OCI-M1 (cell line): ENCODE data around the gene SLC16A3.
"Not testable (repeated sequence)": the region's sequence is repeated elsewhere in the genome, so short reads cannot be mapped to it uniquely, and the experiment has no call there.

Experiments
- DNase-seq: peaks from one replicate; lab custom pipeline; 2025; lab: John Stamatoyannopoulos, UW

Gene SLC16A3

DNA sequence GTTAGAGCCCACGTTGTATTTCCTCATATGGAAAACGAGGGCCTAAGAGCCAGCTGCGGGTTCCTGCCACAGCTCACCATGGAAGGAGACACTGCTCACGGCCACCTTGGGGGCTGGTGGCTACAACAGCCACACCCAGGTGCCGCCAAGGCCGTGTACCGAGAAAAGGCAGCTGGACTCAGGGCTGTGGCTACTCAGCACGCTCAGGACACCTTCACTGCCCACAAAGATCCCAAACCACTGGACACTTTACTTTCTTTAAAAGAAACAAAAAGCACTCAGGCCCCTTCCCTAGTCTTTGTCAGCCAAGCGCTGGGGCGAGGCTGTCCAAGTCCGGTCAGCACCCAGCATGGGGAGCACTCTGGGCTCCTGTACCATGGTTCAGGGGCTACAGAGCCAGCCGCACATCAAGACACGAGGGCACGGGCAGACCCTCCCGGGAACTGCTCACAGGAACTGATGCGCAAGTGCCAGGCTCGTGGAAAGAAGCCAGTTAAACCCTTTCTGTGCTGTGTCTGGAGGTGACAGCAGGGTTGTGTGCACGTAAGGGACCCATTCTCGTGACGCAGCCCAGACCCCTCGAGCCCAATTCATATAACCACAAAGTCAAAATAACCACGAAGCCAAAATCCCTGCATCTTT is 18.5 kb downstream of the SLC16A3 start:
- no peak for DNase-seq

- no peak for DNase-seq
Observed at GRCh38 chr17:82247856-82248671, 19.2 kb downstream of the SLC16A3 start.

GRCh38 chr17:82248815-82249674 is 20.2 kb downstream of the SLC16A3 start:
- DNase-seq, result no peak

GRCh38 chr17:82249896-82250581 is 21.2 kb downstream of the SLC16A3 start:
- no peak for DNase-seq

GRCh38 chr17:82250868-82251500 is 22.1 kb downstream of the SLC16A3 start:
- no peak for DNase-seq

DNA sequence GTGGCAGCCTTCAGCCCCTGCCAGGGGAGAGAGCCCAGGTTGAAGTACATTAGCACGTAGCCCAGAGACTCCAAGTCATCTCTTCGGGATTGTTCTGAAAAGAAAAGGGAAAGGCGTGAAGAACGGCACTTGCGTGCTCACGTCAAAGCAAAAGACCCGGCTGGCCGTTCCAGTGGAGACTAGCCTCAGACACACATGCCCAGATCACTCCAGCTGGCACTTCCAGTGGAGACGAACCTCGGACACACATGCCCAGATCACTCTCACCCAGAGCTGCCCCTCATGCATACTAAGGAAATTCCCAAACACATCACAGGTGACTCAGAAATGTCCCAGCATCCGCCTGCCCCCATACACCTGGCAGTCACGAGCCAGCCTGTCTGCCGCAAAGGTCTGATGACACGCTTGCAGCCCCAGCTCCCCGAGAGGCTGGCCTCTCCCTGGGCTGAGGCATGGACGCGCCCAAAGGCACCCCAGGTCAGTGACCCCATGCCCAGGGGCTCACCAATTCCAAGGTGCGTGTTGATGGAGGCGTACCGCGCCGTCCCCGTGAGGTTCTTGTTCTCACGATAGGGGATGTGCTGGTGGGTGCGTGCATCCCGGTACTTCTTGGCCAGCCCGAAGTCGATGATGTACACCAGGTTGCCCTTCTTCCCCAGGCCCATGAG is 23.8 kb downstream of the SLC16A3 start:
- no peak for DNase-seq

GRCh38 chr17:82253179-82253544 is 24.3 kb downstream of the SLC16A3 start:
- no peak for DNase-seq

GRCh38 chr17:82254096-82254495 is 25.3 kb downstream of the SLC16A3 start:
- not testable (repeated sequence) for DNase-seq

DNA sequence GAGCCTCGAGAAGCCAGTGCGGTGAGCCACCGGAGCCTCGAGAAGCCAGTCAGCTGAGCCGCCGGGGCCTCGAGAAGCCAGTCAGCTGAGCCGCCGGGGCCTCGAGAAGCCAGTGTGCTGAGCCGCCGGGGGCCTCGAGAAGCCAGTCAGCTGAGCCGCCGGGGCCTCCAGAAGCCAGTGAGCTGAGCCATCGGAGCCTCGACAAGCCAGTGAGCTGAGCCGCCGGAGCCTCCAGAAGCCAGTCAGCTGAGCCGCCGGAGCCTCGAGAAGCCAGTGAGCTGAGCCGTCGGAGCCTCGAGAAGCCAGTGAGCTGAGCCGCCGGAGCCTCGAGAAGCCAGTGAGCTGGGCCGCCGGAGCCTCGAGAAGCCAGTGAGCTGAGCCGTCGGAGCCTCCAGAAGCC is 25.9 kb downstream of the SLC16A3 start:
- not testable (repeated sequence) for DNase-seq

GRCh38 chr17:82255402-82255972 is 26.6 kb downstream of the SLC16A3 start:
- DNase-seq, result no peak

GRCh38 chr17:82256242-82256885 is 27.5 kb downstream of the SLC16A3 start:
- no peak for DNase-seq

DNA sequence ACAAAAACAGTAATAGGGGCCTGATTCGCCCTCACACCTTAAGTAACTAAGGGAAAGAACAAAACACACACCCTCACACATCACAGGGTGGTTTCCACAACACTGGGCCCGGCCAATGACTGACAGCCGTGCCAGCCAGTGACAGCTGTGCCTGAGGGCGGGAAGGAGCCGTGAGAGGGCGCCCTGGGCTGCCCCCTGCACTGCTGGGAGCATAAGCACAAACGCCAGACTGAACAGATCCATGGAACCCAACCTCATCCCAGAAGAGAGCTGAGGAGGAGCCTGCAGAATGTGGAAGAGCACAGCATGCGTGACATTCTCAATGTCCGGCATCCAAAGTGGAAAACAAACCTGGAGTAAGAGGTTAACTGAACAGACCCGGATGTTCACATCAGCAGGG is 28.6 kb downstream of the SLC16A3 start:
- DNase-seq, result no peak

DNA sequence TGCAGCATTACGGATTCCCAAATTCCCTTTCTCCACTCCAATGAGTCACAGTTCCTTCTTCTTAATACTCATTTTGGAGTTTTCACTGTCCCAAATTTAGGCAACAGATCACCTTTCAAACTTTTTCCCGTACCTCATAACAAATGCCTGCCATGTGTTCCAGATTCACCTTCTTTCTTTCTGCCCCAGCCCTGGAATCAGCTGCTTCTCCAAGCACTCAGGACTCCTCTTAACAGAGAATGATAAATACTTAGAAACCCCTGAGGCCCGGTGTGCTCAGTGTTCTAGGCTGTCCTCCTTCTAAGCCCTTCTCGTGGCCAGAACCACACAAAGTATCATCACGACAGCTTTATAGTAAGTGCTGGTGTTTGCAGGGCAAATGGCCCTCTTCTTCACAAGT is 29.7 kb downstream of the SLC16A3 start:
- DNase-seq, result no peak

DNA sequence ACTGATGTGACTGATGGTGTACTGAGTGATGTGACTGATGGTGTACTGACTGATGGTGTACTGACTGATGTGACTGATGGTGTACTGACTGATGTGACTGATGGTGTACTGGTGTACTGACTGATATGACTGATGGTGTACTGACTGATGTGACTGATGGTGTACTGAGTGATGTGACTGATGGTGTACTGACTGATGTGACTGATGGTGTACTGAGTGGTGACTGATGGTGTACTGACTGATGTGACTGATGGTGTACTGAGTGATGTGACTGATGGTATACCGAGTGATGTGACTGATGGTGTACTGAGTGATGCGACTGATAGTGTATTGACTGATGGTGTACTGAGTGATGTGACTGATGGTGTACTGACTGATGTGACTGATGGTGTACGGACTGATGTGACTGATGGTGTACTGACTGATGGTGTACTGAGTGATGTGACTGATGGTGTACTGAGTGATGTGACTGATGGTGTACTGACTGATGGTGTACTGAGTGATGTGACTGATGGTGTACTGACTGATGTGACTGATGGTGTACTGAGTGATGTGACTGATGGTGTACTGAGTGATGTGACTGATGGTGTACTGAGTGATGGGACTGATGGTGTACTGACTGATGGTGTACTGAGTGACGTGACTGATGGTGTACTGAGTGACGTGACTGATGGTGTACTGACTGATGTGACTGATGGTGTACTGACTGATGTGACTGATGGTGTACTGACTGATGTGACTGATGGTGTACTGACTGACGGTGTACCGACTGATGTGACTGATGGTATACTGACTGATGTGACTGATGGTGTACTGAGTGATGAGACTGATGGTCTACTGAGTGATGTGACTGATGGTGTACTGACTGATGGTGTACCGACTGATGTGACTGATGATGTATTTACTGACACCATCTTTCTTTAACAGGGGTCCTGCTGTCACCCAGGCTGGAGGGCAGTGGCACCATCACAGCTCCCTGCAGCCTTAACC is 31.4 kb downstream of the SLC16A3 start:
- not testable (repeated sequence) for DNase-seq

- no peak for DNase-seq
Observed at GRCh38 chr17:82262344-82262743, 33.5 kb downstream of the SLC16A3 start.

DNA sequence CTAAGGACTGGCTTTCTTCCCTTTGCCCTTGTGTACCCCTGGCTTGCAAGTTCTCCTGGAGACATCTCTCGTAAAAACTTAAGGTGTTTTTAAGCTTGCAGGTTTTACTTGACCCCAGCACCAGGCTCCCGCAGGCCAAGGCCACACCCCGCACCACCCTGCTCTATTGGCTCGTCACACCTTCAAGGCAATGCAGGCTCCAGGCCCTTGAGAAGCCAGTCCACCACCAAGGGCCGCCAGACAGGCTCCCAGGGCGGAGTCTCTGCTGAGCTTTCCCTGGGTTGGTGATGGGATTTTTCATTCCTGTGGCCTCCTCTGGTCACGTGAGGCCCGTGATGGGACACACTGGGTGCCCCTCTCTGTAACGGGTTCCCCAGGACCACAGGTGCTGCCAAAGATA is 34.8 kb downstream of the SLC16A3 start:
- no peak for DNase-seq

DNA sequence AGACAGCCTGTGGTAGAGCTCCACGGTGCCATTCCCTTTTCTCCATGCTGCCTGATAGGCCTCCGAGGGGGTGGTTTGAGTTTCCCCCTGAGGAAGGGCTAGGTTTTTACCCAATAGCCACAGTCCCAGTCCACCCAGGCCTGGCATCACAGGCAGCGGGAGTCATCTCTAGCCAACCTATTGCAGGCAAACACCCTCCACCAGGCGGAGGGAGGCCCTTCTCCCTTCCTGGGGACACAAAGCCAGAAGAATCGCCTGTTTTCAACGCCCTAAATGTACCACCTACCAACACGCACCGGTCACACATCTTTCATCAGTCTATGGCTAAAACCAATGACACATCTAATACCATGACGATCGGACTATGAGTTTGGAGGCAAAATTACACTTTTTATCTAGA is 37.3 kb downstream of the SLC16A3 start:
- DNase-seq, result no peak

DNA sequence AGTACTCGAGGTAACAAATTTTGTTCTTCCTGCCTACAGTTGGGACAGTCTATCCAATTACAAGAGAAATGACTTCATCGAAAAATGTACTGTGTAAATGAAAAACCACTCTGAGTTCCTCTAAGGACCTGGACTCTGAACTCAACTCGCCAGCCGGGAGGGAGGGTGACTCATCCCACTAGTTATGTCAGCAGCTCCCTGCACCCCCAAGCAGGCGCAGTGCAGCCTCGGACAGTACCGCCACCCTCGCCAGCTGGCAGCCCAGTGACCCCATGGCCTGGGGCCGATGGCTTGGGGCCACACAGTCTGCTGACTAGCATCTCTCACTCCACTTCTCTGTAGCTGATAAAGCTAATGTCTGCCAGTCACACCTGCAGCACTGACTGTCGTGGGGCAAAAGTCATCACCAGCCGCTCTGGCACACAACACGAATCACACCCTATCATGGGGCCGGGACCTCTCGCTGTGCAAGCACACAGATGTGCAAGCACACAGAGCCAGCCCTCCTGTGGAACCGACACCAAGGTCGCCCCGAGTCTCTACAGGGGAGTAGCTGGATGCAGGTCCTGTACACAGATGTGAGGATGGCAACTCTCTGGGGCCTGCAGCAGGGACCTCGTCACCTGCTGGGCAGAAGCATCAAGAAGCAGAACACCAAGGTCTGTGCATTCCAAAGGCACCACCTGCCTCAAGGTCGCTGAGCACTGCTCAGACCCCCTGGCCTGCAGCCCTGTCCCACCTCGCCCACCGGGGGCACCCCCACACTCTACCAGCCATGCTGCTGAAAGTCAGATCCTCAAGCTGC is 38.9 kb downstream of the SLC16A3 start:
- no peak for DNase-seq
